Natural killer cell (primary cell): ENCODE data around the gene ASXL3. TPM values are rescaled to one million over a fixed set of nuclear protein-coding genes. Genes with fewer than 3 reads are reported as not detected.

Experiments
- ATAC-seq, 3 donors: fragments of 150-1000 bp in 2 of 3; fragments of 200-7000 bp in 1 of 3; cut with Tn5 transposase; 1 replicate in 1 of 3; 2 replicates in 2 of 3; pipeline ENCODE4 v1.10.0; 2021; ENCODE audit warnings: mild to moderate bottlenecking in 2 of 3, moderate library complexity in 2 of 3
- DNase-seq, 2 donors: peaks; one replicate each; pipeline versions ENCODE4 v3.0.0 to v3.0.0-alpha.2; 2013 to 2021; ENCODE audit warnings: mixed read lengths in 1 of 2
- H3K27ac ChIP-seq: one replicate; pipeline ENCODE4 v1.5.1; 2013; ENCODE audit warnings: mild to moderate bottlenecking, low read length
- H3K27me3 ChIP-seq: one replicate; pipeline ENCODE4 v1.6.1; 2013; ENCODE audit warnings: low read length; ENCODE audit not compliant: control insufficient read depth, insufficient read depth
- H3K36me3 ChIP-seq: one replicate; pipeline ENCODE4 v1.6.1; 2013; ENCODE audit warnings: low read length; ENCODE audit not compliant: control insufficient read depth, insufficient read depth
- H3K4me1 ChIP-seq: one replicate; pipeline ENCODE4 v1.6.1; 2013; ENCODE audit warnings: low read length; ENCODE audit not compliant: control insufficient read depth, insufficient read depth
- H3K4me3 ChIP-seq: one replicate; pipeline ENCODE4 v1.5.1; 2013; ENCODE audit warnings: low read length
- H3K9me3 ChIP-seq: one replicate; pipeline ENCODE4 v1.6.1; 2013; ENCODE audit warnings: low read length; ENCODE audit not compliant: control insufficient read depth, insufficient read depth
- H3K27ac Mint-ChIP-seq, 2 donors: one replicate each; pipeline ENCODE4 v1.8.0; 2022; ENCODE audit warnings: mild to moderate bottlenecking in 2 of 2, mixed read lengths in 2 of 2, moderate library complexity in 1 of 2
- H3K27me3 Mint-ChIP-seq, 2 donors: one replicate each; pipeline ENCODE4 v1.8.0; 2022; ENCODE audit warnings: low read depth in 2 of 2, mixed read lengths in 2 of 2
- H3K36me3 Mint-ChIP-seq: one replicate; pipeline ENCODE4 v1.8.0; 2022; ENCODE audit warnings: mixed read lengths
- H3K4me1 Mint-ChIP-seq, 2 donors: one replicate each; pipeline ENCODE4 v1.8.0; 2022; ENCODE audit warnings: mixed read lengths in 2 of 2
- H3K4me3 Mint-ChIP-seq: one replicate; pipeline ENCODE4 v1.8.0; 2022; ENCODE audit warnings: mild to moderate bottlenecking, moderate library complexity, mixed read lengths
- H3K9me3 Mint-ChIP-seq, 2 donors: one replicate each; pipeline ENCODE4 v1.8.0; 2022; ENCODE audit warnings: mixed read lengths in 2 of 2
- CTCF ChIP-seq: fragments of 200-600 bp; IDR thresholded peaks from one replicate; pipeline ENCODE4 v1.8.0; 2022; ENCODE audit warnings: antibody characterized with exemption
- WGBS: methylation state at CpG from one replicate; pipeline ENCODE4 v1.1.7; 2013; ENCODE audit warnings: missing lambda C conversion rate; ENCODE audit not compliant: insufficient coverage; 5-methylcytosine and 5-hydroxymethylcytosine counted together
- intact Hi-C: fragments of 100-400 bp; cut with micrococcal nuclease; formaldehyde crosslinking; loops from one replicate; pipeline ENCODE4 v1.14.2; 2022
- total RNA-seq, 4 donors: library from RNA; stranded (reverse); fragments of 120-200 nt in 1 of 4; gene quantifications; one replicate each; pipeline versions ENCODE4 v1.2.3 to v1.2.4, GENCODE V29; 2013 to 2022

Gene ASXL3
- total RNA-seq, 3 donors from 2014 or later (not counting 1 experiment from before 2014, with no cell fraction given), result not detected

GRCh38 chr18:33538418-33539042 lies 39.5 kb upstream of the ASXL3 start:
- Histone ChIP-seq H3K4me3 (no peak overlapping the region), H3K9me3 (no peaks in the 10 kb centered on the region), H3K4me1 (no peaks in the 10 kb centered on the region), H3K36me3 (no peaks in the 10 kb centered on the region), H3K27ac (no peak overlapping the region), H3K27me3 (no peaks in the 10 kb centered on the region)
- H3K4me1 Mint-ChIP-seq, result no peaks in the 10 kb centered on the region
- no peak overlapping the region for H3K4me3 Mint-ChIP-seq
- no peaks in the 10 kb centered on the region for H3K36me3 Mint-ChIP-seq
- ATAC-seq, result no peak
- H3K27me3 Mint-ChIP-seq, result no peaks in the 10 kb centered on the region
- no peak for DNase-seq
- intact Hi-C loops, result no loop called here
- no peak for TF ChIP-seq CTCF
- no peak overlapping the region for H3K27ac Mint-ChIP-seq
- H3K9me3 Mint-ChIP-seq, result peaks cover 7% of the 10 kb centered on the region in 2 donors
- 95% methylated on average over 4 of the region's 6 CpGs for WGBS

- Histone ChIP-seq H3K9me3 (no peaks in the 10 kb centered on the region), H3K4me3 (no peak overlapping the region), H3K36me3 (no peaks in the 10 kb centered on the region), H3K4me1 (no peaks in the 10 kb centered on the region), H3K27me3 (no peaks in the 10 kb centered on the region), H3K27ac (no peak overlapping the region)
- 16% methylated on average over 2 of the region's 2 CpGs for WGBS
- DNase-seq (no peak), ATAC-seq (no peak)
- Mint-ChIP-seq H3K4me3 (no peak overlapping the region), H3K36me3 (no peaks in the 10 kb centered on the region), H3K9me3 (peaks cover 3 to 5% of the 10 kb centered on the region in 2 donors), H3K27ac (no peak overlapping the region), H3K27me3 (no peaks in the 10 kb centered on the region), H3K4me1 (no peaks in the 10 kb centered on the region)
- TF ChIP-seq CTCF, result no peak
- intact Hi-C loops, result no loop called here
These were observed 37.6 kb upstream of the ASXL3 start for GRCh38 chr18:33540392-33540791.

- no peaks in the 10 kb centered on the region for H3K36me3 Mint-ChIP-seq
- ATAC-seq (no peak), DNase-seq (no peak)
- Histone ChIP-seq H3K27me3 (no peaks in the 10 kb centered on the region), H3K36me3 (no peaks in the 10 kb centered on the region), H3K9me3 (no peaks in the 10 kb centered on the region), H3K27ac (no peak overlapping the region), H3K4me3 (no peak overlapping the region), H3K4me1 (no peaks in the 10 kb centered on the region)
- H3K4me3 Mint-ChIP-seq, result no peak overlapping the region
- H3K9me3 Mint-ChIP-seq, result peaks cover 4 to 5% of the 10 kb centered on the region in 2 donors
- no peak for TF ChIP-seq CTCF
- H3K27me3 Mint-ChIP-seq, result no peaks in the 10 kb centered on the region
- intact Hi-C loops, result no loop called here
- no peak overlapping the region for H3K27ac Mint-ChIP-seq
- no peaks in the 10 kb centered on the region for H3K4me1 Mint-ChIP-seq
- 7% methylated on average over 2 of the region's 3 CpGs for WGBS
These were observed 36.7 kb upstream of the ASXL3 start for GRCh38 chr18:33541316-33541715.

- H3K4me1 Mint-ChIP-seq, result no peaks in the 10 kb centered on the region
- ATAC-seq (no peak), DNase-seq (no peak)
- no peak for TF ChIP-seq CTCF
- Histone ChIP-seq H3K27me3 (no peaks in the 10 kb centered on the region), H3K27ac (no peak overlapping the region), H3K4me1 (no peaks in the 10 kb centered on the region), H3K36me3 (no peaks in the 10 kb centered on the region), H3K4me3 (no peak overlapping the region), H3K9me3 (no peaks in the 10 kb centered on the region)
- no peaks in the 10 kb centered on the region for H3K27me3 Mint-ChIP-seq
- no peaks in the 10 kb centered on the region for H3K36me3 Mint-ChIP-seq
- no peak overlapping the region for H3K4me3 Mint-ChIP-seq
- H3K9me3 Mint-ChIP-seq, result peaks cover 6% of the 10 kb centered on the region in 2 donors
- intact Hi-C loops, result no loop called here
- no peak overlapping the region for H3K27ac Mint-ChIP-seq
- WGBS, result 93% methylated on average over 2 of the region's 2 CpGs
These were observed 21.2 kb upstream of the ASXL3 start for GRCh38 chr18:33556846-33557245.
